H1 (cell line): Measurements from ENCODE around the gene NR5A1. TPM values are rescaled to one million over a fixed set of nuclear protein-coding genes. Genes with fewer than 3 reads are reported as not detected.

Experiments
- CHD1 ChIP-seq: IDR thresholded peaks from 2 replicates; pipeline ENCODE4 v1.6.1; 2012; ENCODE audit warnings: low read depth, low read length, improper control_type of control experiment
- EZH2 ChIP-seq: fragments of 200-600 bp; sonication (generic); IDR thresholded peaks from 2 replicates; pipeline ENCODE4 v1.7.1; 2012; ENCODE audit warnings: low read depth, mild to moderate bottlenecking, moderate library complexity, low read length, inconsistent platforms; ENCODE audit not compliant: severe bottlenecking
- HDAC6 ChIP-seq: IDR thresholded peaks from one replicate; pipeline ENCODE4 v1.7.1; 2012; ENCODE audit warnings: low read depth, mild to moderate bottlenecking, inconsistent platforms, low read length, moderate library complexity
- MAFK ChIP-seq: IDR thresholded peaks from 2 replicates; pipeline ENCODE4 v1.6.1; 2012; ENCODE audit warnings: low read depth, mild to moderate bottlenecking, improper control_type of control experiment, low read length
- PHF8 ChIP-seq: fragments of 200-600 bp; sonication (generic); conservative IDR thresholded peaks from 2 replicates; pipeline ENCODE4 v1.7.1; 2012; ENCODE audit warnings: low read depth, mild to moderate bottlenecking, inconsistent platforms, low read length, moderate library complexity
- RBBP5 ChIP-seq: IDR thresholded peaks from 2 replicates; pipeline ENCODE4 v1.7.1; 2012; ENCODE audit warnings: low read depth, mild to moderate bottlenecking, inconsistent platforms, low read length, moderate library complexity, borderline replicate concordance
- RXRA ChIP-seq: IDR thresholded peaks from 2 replicates; pipeline ENCODE4 v1.6.1; 2011; ENCODE audit warnings: low read depth, mild to moderate bottlenecking, low read length, moderate library complexity; ENCODE audit not compliant: insufficient read depth
- polyA plus RNA-seq, 7 experiments: library from polyadenylated mRNA; depleted of rRNA in 3 of 7; stranded (reverse) in 5 of 7; unstranded in 2 of 7; fragments of >200 nt in 5 of 7; fragments of 200-250 nt in 2 of 7; gene quantifications; 1 replicate in 5 of 7; 2 replicates in 1 of 7; 4 replicates in 1 of 7; pipeline versions ENCODE4 v1.2.1 to v1.2.3, GENCODE V29; 2011 to 2013; ENCODE audit warnings: missing spikeins in 2 of 7, mixed read lengths in 2 of 7
- total RNA-seq: library from RNA; stranded (reverse); fragmentation: NEBNext Ultra II Directional; extraction: Animal tissue kit (Norgen Biotek cat#: 25700); gene quantifications from 2 replicates; pipeline ENCODE4 v1.2.1, GENCODE V29; 2021

NR5A1 gene
- total and polyA plus RNA-seq, 2 of the 8 experiments (the other 6 are each of a cell fraction or from before 2014, with no cell fraction given) = 0.29 to 0.58 TPM

GRCh38 chr9:124507880-124508423 is 753 bp upstream of the NR5A1 start (continued):
- TF ChIP-seq HDAC6 (no peak), CHD1 (no peak), RBBP5 (no peak), PHF8 (no peak), RXRA (no peak), MAFK (no peak), EZH2 (no peak)
